ENCODE results near the gene GM2A.

Gene GM2A

GRCh38 chr5:151310932-151311331 is 57.9 kb downstream of the GM2A start:
- H3F3A ChIP-seq (ENCODE audit: insufficient read depth, low read length) = no peaks in the 10 kb centered on the region

GRCh38 chr5:151312756-151313324 is 59.9 kb downstream of the GM2A start:
- Histone ChIP-seq H3K27me3 (ENCODE audit: insufficient read depth, low read length) (no peaks in the 10 kb centered on the region), H3K9me3 (ENCODE audit: low read length) (no peaks in the 10 kb centered on the region), H3K4me3 (ENCODE audit: low read depth, low read length, poor library complexity, severe bottlenecking) (no peak overlapping the region), H2AFZ (ENCODE audit: low read length) (no peak overlapping the region), H3K9me2 (ENCODE audit: low read depth, low read length) (no peaks in the 10 kb centered on the region), H4K20me1 (ENCODE audit: insufficient read depth, low read length) (no peaks in the 10 kb centered on the region), H3K79me2 (ENCODE audit: insufficient read depth, low read length) (no peaks in the 10 kb centered on the region), H3F3A (ENCODE audit: insufficient read depth, low read length) (no peaks in the 10 kb centered on the region), H3K36me3 (ENCODE audit: insufficient read depth, low read length) (no peaks in the 10 kb centered on the region), H3K4me2 (ENCODE audit: low read length) (no peak overlapping the region), H3K9ac (ENCODE audit: low read length) (no peak overlapping the region), H3K27ac (ENCODE audit: low read depth, low read length, poor library complexity, severe bottlenecking) (no peak overlapping the region), H3K4me1 (ENCODE audit: insufficient read depth, low read length, severe bottlenecking) (no peaks in the 10 kb centered on the region)
- no peak for TF ChIP-seq EZH2 (IDR thresholded peaks at IDR 0.05; ENCODE audit: borderline replicate concordance, low read length)
- no peak for TF ChIP-seq CTCF (IDR thresholded peaks at IDR 0.05; ENCODE audit: low read length)

More at GRCh38 chr5:151310932-151311331, 57.9 kb downstream of the GM2A start:
- no peak overlapping the region for H3K4me3 ChIP-seq (ENCODE audit: low read depth, low read length, poor library complexity, severe bottlenecking)
- no peaks in the 10 kb centered on the region for H3K9me2 ChIP-seq (ENCODE audit: low read depth, low read length)
- H3K79me2 ChIP-seq (ENCODE audit: insufficient read depth, low read length) = no peaks in the 10 kb centered on the region
- no peaks in the 10 kb centered on the region for H3K27me3 ChIP-seq (ENCODE audit: insufficient read depth, low read length)
- TF ChIP-seq EZH2 (IDR thresholded peaks at IDR 0.05; ENCODE audit: borderline replicate concordance, low read length) (no peak), CTCF (IDR thresholded peaks at IDR 0.05; ENCODE audit: low read length) (no peak)
- H3K9ac ChIP-seq (ENCODE audit: low read length) = no peak overlapping the region
- H3K4me2 ChIP-seq (ENCODE audit: low read length) = no peak overlapping the region
- no peak overlapping the region for H2AFZ ChIP-seq (ENCODE audit: low read length)
- no peaks in the 10 kb centered on the region for H4K20me1 ChIP-seq (ENCODE audit: insufficient read depth, low read length)
- H3K36me3 ChIP-seq (ENCODE audit: insufficient read depth, low read length) = no peaks in the 10 kb centered on the region
- no peak overlapping the region for H3K27ac ChIP-seq (ENCODE audit: low read depth, low read length, poor library complexity, severe bottlenecking)
- H3K4me1 ChIP-seq (ENCODE audit: insufficient read depth, low read length, severe bottlenecking) = no peaks in the 10 kb centered on the region
- H3K9me3 ChIP-seq (ENCODE audit: low read length) = no peaks in the 10 kb centered on the region

GRCh38 chr5:151313357-151313756 is 60.4 kb downstream of the GM2A start:
- Histone ChIP-seq H4K20me1 (ENCODE audit: insufficient read depth, low read length) (no peaks in the 10 kb centered on the region), H3F3A (ENCODE audit: insufficient read depth, low read length) (no peaks in the 10 kb centered on the region), H3K4me2 (ENCODE audit: low read length) (no peak overlapping the region), H3K27me3 (ENCODE audit: insufficient read depth, low read length) (no peaks in the 10 kb centered on the region), H2AFZ (ENCODE audit: low read length) (no peak overlapping the region), H3K9me3 (ENCODE audit: low read length) (no peaks in the 10 kb centered on the region), H3K9me2 (ENCODE audit: low read depth, low read length) (no peaks in the 10 kb centered on the region), H3K27ac (ENCODE audit: low read depth, low read length, poor library complexity, severe bottlenecking) (no peak overlapping the region), H3K4me1 (ENCODE audit: insufficient read depth, low read length, severe bottlenecking) (no peaks in the 10 kb centered on the region), H3K4me3 (ENCODE audit: low read depth, low read length, poor library complexity, severe bottlenecking) (no peak overlapping the region), H3K36me3 (ENCODE audit: insufficient read depth, low read length) (no peaks in the 10 kb centered on the region), H3K79me2 (ENCODE audit: insufficient read depth, low read length) (no peaks in the 10 kb centered on the region), H3K9ac (ENCODE audit: low read length) (no peak overlapping the region)
- no peak for TF ChIP-seq EZH2 (IDR thresholded peaks at IDR 0.05; ENCODE audit: borderline replicate concordance, low read length)
- TF ChIP-seq CTCF (IDR thresholded peaks at IDR 0.05; ENCODE audit: low read length) = no peak
